CD8-positive, alpha-beta memory T cell (primary cell): Measurements from ENCODE around the gene TCAF1. TPM values are rescaled to one million over a fixed set of nuclear protein-coding genes. Genes with fewer than 3 reads are reported as not detected.
"Not testable (repeated sequence)": the region's sequence is repeated elsewhere in the genome, so short reads cannot be mapped to it uniquely, and the experiment has no call there.

Experiments used
- CTCF ChIA-PET: fragments of 350-600 bp; sonication (Branson Sonifier 250); formaldehyde crosslinking; loops from one replicate; lab custom pipeline; 2021; ENCODE audit warnings: antibody characterized with exemption; lab: Charles Lee
- POLR2A ChIA-PET: fragments of 350-600 bp; sonication (Branson Sonifier 250); formaldehyde crosslinking; loops from one replicate; lab custom pipeline; 2021; ENCODE audit warnings: antibody characterized with exemption; lab: Charles Lee
- DNase-seq, 5 donors: peaks; one replicate each; pipeline versions ENCODE4 v3.0.0 to v3.0.0-alpha.2; 2020 to 2022; ENCODE audit warnings: mixed read lengths in 1 of 5
- H3K27ac ChIP-seq: one replicate; pipeline ENCODE4 v1.7.0; 2013; ENCODE audit warnings: low read depth, mild to moderate bottlenecking, low read length, moderate library complexity
- H3K27me3 ChIP-seq: 2 replicates; pipeline ENCODE4 v1.7.0; 2013; ENCODE audit warnings: low read length, mild to moderate bottlenecking; ENCODE audit not compliant: insufficient read depth, poor library complexity, severe bottlenecking
- H3K36me3 ChIP-seq: 2 replicates; pipeline ENCODE4 v1.7.0; 2013; ENCODE audit warnings: mild to moderate bottlenecking, low read length, moderate library complexity; ENCODE audit not compliant: insufficient read depth
- H3K4me1 ChIP-seq: 2 replicates; pipeline ENCODE4 v1.7.0; 2013; ENCODE audit warnings: mild to moderate bottlenecking, low read length, moderate library complexity; ENCODE audit not compliant: insufficient read depth
- H3K4me3 ChIP-seq: 2 replicates; pipeline ENCODE4 v1.7.0; 2013; ENCODE audit warnings: mild to moderate bottlenecking, low read length
- H3K9me3 ChIP-seq: 2 replicates; pipeline ENCODE4 v1.7.0; 2013; ENCODE audit warnings: mild to moderate bottlenecking, low read length
- H3K27ac Mint-ChIP-seq, 8 donors: one replicate each; pipeline ENCODE4 v1.8.0; 2020 to 2021; ENCODE audit warnings: mixed read lengths in 8 of 8, mild to moderate bottlenecking in 6 of 8, inconsistent platforms in 3 of 8, moderate library complexity in 3 of 8
- H3K27me3 Mint-ChIP-seq, 2 donors: one replicate each; pipeline ENCODE4 v1.8.0; 2020 to 2021; ENCODE audit warnings: mixed read lengths in 2 of 2, mild to moderate bottlenecking in 1 of 2, moderate library complexity in 1 of 2
- H3K36me3 Mint-ChIP-seq, 3 donors: one replicate each; pipeline ENCODE4 v1.8.0; 2020 to 2021; ENCODE audit warnings: mixed read lengths in 3 of 3, inconsistent platforms in 1 of 3, mild to moderate bottlenecking in 1 of 3
- H3K4me1 Mint-ChIP-seq, 3 donors: one replicate each; pipeline ENCODE4 v1.8.0; 2020 to 2021; ENCODE audit warnings: mixed read lengths in 3 of 3, inconsistent platforms in 1 of 3, mild to moderate bottlenecking in 1 of 3
- H3K4me3 Mint-ChIP-seq, 7 donors: one replicate each; pipeline ENCODE4 v1.8.0; 2020 to 2021; ENCODE audit warnings: mixed read lengths in 7 of 7, mild to moderate bottlenecking in 6 of 7, moderate library complexity in 4 of 7, inconsistent platforms in 2 of 7
- H3K9me3 Mint-ChIP-seq, 5 donors: one replicate each; pipeline ENCODE4 v1.8.0; 2020 to 2022; ENCODE audit warnings: mixed read lengths in 5 of 5, mild to moderate bottlenecking in 3 of 5, moderate library complexity in 2 of 5, inconsistent platforms in 1 of 5
- polyA plus RNA-seq: library from polyadenylated mRNA; unstranded; fragments of 300-500 nt; fragmentation: Illumina TruSeq; gene quantifications from one replicate; pipeline ENCODE4 v1.2.3, GENCODE V29; 2021
- total RNA-seq, 2 experiments: library from RNA; stranded (reverse); gene quantifications; one replicate each; pipeline ENCODE4 v1.2.3, GENCODE V29; 2021

Gene TCAF1
- total and polyA plus RNA-seq, 3 experiments from 2014 or later: 11.8 to 15.0 (median 13.6) TPM

DNA sequence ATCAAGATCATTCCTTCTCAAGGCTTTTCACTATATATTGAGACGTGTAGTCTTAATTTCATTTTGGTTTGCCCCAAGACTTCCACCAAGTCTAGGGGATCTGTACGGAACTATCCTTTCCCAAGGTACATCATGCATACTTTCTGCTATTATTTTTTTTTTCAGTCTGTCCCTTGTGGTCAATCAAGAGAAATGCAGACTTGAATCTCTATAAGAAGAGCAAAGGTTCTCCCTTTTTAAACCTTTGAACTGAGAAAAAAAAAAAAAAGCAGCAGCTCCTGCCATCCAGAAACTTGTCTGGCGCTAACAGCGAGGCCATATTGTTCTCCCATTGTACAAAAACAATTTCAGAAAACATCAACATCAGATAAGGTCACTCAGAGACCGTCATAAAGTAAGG is 60.3 kb downstream of the TCAF1 start:
- H3K4me1 Mint-ChIP-seq, H3K27ac Mint-ChIP-seq, H3K4me3 ChIP-seq, H3K27me3 ChIP-seq, H3K36me3 Mint-ChIP-seq, H3K9me3 ChIP-seq, H3K27me3 Mint-ChIP-seq, CTCF ChIA-PET, H3K36me3 ChIP-seq, H3K27ac ChIP-seq, H3K9me3 Mint-ChIP-seq, DNase-seq, H3K4me1 ChIP-seq, POLR2A ChIA-PET: not testable (repeated sequence)
- peak overlapping the region in 1 of 7 donors; percentile 19 for H3K4me3 Mint-ChIP-seq

DNA sequence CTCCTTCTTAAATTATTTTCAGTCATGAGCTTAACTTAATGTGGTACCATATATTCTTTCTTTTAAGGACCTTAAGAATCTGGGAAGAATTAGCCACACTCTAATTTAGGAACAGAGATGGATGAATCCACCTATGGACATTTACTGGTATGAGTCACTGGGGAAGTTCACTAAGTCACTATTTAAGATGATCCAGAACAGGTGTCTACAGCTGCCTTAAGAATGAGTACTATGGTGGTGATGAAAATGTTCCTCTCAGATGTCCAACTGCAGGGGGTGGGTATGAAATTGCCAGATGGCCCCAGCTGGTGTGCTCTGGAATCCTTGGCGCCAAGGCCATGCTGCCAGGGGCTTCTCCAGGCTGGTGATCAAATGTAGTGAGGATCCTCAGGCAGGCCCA is 61.9 kb downstream of the TCAF1 start:
- DNase-seq, H3K27me3 ChIP-seq, H3K4me1 Mint-ChIP-seq, H3K36me3 Mint-ChIP-seq, H3K27ac Mint-ChIP-seq, H3K4me3 Mint-ChIP-seq, H3K9me3 Mint-ChIP-seq, POLR2A ChIA-PET, H3K4me3 ChIP-seq, H3K4me1 ChIP-seq, H3K27me3 Mint-ChIP-seq, H3K9me3 ChIP-seq, H3K36me3 ChIP-seq, H3K27ac ChIP-seq, CTCF ChIA-PET: not testable (repeated sequence)

DNA sequence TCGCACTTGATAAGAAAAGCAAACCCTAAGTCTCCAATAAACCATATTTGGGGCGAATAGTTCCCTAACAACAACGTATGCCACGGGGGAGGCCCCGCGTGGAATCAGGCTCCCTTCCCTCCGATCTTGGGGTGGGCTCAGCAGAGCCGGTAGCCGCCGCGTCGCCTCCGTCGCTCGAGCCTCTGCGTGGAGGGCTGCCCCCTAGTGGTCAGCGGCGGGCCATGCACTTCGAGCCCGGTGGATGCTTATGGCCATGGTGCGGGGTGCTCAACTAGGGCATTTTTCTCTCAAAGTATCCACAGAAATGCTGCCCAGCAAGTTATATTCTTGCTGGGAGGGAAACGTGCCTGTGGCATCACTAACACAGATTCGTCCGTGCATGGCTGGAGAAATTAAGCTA is 64.8 kb downstream of the TCAF1 start:
- H3K4me3 ChIP-seq, H3K9me3 Mint-ChIP-seq, POLR2A ChIA-PET, H3K27me3 ChIP-seq, H3K4me1 ChIP-seq, H3K27me3 Mint-ChIP-seq, CTCF ChIA-PET, H3K36me3 Mint-ChIP-seq, H3K9me3 ChIP-seq, H3K36me3 ChIP-seq, H3K27ac Mint-ChIP-seq, H3K27ac ChIP-seq, H3K4me1 Mint-ChIP-seq: not testable (repeated sequence)
- H3K4me3 Mint-ChIP-seq: peak overlapping the region in 5 of 7 donors; percentile 29 to 59 (median 53)
- DNase-seq: peak; percentile 85 to 93 (median 90)

DNA sequence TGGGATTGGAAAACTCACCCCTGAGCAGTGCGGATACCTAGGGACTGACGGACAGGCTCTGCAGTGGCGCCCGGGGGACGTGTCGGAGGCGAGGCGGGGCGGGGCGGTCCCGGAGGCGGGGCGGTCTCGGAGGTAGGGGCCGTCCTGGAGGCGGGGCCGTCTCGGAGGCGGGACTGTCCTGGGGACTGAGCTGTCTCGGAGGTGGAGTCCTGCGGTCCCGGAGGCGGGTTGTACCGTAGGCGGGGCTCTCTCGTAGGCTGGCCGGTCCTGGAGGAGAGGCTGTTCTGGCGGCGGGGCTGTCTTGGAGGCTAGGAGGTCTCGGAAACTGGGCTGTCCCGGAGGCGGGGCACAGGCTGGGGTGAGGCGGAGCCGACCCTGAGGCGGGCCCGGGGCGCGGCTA is 65.4 kb downstream of the TCAF1 start:
- H3K27ac ChIP-seq: peak overlapping the region; percentile 38
- H3K4me1 Mint-ChIP-seq, H3K27me3 Mint-ChIP-seq, H3K4me3 ChIP-seq, POLR2A ChIA-PET, CTCF ChIA-PET, H3K36me3 Mint-ChIP-seq, H3K36me3 ChIP-seq, H3K4me1 ChIP-seq, H3K27me3 ChIP-seq, H3K9me3 ChIP-seq, H3K9me3 Mint-ChIP-seq: not testable (repeated sequence)
- peak overlapping the region; percentile 84 to 98 (median 92) for H3K27ac Mint-ChIP-seq
- peak overlapping the region; percentile 76 to 93 (median 85) for H3K4me3 Mint-ChIP-seq
- DNase-seq: peak; percentile 91 to 96 (median 95)

DNA sequence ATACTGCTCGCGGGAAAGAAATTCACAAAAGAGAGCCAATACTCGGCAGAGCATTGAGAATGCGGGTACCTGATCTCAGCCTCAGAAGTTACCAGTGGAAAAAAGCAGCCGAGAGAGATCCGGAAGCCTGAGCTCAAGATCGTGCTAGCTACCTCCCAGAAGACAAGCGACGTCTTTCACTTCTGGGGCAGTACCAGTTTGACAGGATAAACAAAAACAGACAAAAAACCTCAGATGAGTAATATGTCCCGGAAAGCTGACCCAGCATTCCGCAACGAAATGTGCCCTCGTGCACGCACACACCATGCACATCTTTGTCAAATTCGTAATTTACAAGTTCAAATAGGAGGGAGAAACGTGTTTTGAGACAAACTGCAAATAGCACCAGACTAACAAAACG is 65.9 kb downstream of the TCAF1 start:
- H3K27me3 Mint-ChIP-seq, DNase-seq, POLR2A ChIA-PET, H3K4me1 Mint-ChIP-seq, H3K27me3 ChIP-seq, H3K4me1 ChIP-seq, H3K36me3 ChIP-seq, H3K9me3 ChIP-seq, H3K4me3 ChIP-seq, H3K9me3 Mint-ChIP-seq, CTCF ChIA-PET, H3K36me3 Mint-ChIP-seq: not testable (repeated sequence)
- Mint-ChIP-seq H3K4me3 (peak overlapping the region; percentile 76 to 93 (median 85)), H3K27ac (peak overlapping the region in 6 of 8 donors; percentile 90 to 98 (median 96))
- peak overlapping the region; percentile 38 for H3K27ac ChIP-seq

DNA sequence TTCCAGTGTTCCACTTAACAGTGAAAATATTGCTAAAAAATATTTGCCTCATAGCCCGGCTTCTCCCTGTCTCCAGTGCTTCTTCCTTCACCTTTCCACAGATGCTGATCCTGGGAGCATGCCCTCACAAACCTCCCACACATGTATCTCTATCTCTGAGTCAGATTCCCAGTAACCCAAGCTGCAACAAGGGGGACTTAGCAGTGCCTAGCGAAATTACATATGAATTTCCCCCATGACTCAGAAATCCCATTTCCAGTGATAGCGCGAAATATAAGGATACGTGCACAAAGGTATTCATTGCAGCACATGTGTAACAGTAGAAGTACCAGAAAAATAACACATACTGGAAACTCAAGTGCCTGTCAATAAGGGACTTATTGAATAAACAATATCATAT is 75.4 kb downstream of the TCAF1 start:
- H3K9me3 ChIP-seq, H3K36me3 Mint-ChIP-seq, DNase-seq, H3K4me3 ChIP-seq, H3K27ac ChIP-seq, CTCF ChIA-PET, H3K4me1 ChIP-seq, H3K4me1 Mint-ChIP-seq, H3K27me3 ChIP-seq, H3K9me3 Mint-ChIP-seq, H3K36me3 ChIP-seq, POLR2A ChIA-PET, H3K27me3 Mint-ChIP-seq, H3K4me3 Mint-ChIP-seq, H3K27ac Mint-ChIP-seq: not testable (repeated sequence)

DNA sequence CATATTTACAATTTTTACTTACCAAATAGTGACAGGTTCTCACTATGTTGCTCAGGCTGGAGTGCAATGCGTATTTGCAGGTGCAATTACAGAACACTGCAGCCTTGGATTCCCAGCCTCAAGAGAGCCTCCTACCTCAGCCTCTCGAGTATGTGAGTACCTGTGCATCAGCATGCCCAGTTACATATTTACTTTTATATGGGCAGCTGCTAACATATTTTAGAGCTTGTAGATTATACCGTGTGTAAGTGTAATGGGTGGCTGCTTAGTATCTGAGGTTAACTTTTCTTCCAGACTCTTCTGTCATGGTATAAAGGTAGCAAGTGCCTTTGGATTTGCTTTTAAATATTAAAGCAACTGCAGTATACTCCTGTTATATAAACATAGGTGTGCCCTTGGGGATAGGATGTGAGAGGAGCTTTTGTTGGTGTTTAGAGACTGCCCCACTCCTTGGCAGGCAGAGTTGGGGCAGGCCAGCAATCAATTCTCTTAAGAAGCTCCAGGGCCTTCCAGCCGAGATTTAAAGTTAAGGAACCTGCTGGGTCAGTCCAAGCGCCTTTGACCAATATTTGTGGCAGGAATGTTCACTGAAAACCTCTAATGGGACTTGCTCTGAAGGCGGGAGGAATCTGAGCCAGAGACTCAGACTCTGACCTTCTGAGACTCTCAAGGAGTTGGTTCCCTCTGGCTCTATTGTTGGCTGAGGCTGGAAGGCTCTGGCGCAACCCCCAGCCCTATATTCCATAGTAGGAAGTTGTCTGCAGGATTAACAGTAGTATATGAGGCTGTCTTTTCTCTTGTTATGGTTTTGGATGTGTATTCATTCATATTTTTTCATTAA is 77.5 kb downstream of the TCAF1 start:
- H3K36me3 ChIP-seq, H3K27me3 ChIP-seq, H3K4me3 Mint-ChIP-seq, H3K9me3 Mint-ChIP-seq, H3K27ac Mint-ChIP-seq, CTCF ChIA-PET, H3K27me3 Mint-ChIP-seq, POLR2A ChIA-PET, H3K4me1 Mint-ChIP-seq, H3K9me3 ChIP-seq, H3K4me3 ChIP-seq, H3K27ac ChIP-seq, H3K36me3 Mint-ChIP-seq, H3K4me1 ChIP-seq, DNase-seq: not testable (repeated sequence)

DNA sequence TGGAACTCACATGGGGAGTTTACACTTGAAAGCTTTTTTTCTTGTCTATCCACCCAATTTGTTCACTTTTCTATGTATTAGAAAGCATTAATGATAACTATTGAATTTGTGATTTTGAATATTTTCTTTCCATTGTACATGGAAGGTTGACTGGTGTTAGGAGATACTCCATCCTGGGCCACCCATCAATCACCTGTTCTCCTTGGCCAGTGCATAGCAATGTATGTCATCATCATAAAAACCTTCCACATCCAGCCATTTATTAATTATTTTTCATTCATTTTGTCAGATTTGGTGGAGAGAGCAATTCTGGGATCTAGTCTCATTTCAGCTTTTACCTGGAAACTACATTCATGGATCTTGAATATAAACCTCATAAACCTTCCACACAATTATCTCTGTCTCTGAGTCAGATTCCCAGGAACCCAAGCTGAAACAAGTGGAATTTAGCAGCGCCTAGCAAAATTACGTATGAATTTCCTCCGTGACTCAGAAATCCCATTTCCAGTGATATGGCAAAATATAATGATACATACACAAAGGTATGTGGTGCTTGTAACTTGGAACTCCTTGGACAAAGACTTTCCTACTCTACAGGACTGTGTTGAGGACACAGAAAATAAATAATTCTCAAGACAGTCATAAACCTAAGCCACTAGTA is 78.2 kb downstream of the TCAF1 start:
- H3K27me3 ChIP-seq, H3K4me3 Mint-ChIP-seq, H3K27me3 Mint-ChIP-seq, H3K9me3 ChIP-seq, H3K27ac Mint-ChIP-seq, H3K4me3 ChIP-seq, H3K27ac ChIP-seq, H3K36me3 Mint-ChIP-seq, POLR2A ChIA-PET, H3K9me3 Mint-ChIP-seq, H3K36me3 ChIP-seq, CTCF ChIA-PET, H3K4me1 ChIP-seq, DNase-seq, H3K4me1 Mint-ChIP-seq: not testable (repeated sequence)
